GOT3 (cell line): ENCODE measurements around the gene MYMX.

Source experiments
- DNase-seq: peaks from one replicate; lab custom pipeline; 2025; ENCODE audit warnings: mixed read lengths; lab: John Stamatoyannopoulos, UW

The MYMX gene

GRCh38 chr6:44250718-44251123 is 34.0 kb downstream of the MYMX start:
- DNase-seq, result no peak

DNA sequence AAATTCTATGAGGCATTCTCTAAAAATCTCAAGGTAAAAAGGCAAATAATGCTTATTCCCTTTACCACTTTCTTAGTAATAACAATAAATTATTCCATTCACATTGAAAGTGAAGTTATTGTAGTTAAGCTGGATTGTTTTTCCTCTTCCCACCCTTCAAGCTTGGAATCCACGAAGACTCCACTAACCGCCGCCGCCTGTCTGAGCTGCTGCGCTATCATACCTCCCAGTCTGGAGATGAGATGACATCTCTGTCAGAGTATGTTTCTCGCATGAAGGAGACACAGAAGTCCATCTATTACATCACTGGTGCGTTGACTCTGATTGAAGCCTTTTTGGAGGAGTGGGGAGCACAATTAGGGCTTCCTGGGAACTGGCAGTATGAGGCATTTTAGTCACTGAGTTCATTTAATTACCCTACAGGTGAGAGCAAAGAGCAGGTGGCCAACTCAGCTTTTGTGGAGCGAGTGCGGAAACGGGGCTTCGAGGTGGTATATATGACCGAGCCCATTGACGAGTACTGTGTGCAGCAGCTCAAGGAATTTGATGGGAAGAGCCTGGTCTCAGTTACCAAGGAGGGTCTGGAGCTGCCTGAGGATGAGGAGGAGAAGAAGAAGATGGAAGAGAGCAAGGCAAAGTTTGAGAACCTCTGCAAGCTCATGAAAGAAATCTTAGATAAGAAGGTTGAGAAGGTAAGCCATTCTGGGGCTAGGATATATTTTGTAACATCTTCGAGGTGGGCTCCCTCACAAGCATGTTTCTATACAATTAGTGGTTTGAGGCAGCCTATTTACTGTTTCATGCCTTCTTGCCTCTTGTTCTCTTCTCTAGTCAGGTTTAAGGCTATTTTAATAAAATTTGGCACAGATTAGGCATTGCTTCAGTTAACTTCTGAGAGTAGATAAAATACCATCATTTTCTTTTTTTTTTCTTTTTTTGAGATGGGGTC is 35.1 kb downstream of the MYMX start:
- DNase-seq, result no peak

DNA sequence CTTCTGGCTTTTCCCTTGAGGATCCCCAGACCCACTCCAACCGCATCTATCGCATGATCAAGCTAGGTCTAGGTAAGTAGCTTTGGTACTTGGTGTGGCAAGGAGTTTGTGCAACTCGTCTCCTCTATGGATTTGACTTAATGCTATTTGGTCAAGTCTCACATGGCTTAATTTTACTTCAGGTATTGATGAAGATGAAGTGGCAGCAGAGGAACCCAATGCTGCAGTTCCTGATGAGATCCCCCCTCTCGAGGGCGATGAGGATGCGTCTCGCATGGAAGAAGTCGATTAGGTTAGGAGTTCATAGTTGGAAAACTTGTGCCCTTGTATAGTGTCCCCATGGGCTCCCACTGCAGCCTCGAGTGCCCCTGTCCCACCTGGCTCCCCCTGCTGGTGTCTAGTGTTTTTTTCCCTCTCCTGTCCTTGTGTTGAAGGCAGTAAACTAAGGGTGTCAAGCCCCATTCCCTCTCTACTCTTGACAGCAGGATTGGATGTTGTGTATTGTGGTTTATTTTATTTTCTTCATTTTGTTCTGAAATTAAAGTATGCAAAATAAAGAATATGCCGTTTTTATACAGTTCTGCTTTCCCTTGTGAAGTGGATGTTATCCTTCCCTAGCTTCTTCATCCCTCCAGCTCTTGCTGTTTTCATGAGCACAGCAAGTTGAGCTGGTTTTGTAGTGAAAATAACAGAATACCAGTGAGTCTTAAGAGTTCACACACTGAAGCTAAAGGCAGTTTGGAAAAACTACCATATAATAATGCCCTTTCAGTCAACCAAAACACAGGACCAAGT is 36.8 kb downstream of the MYMX start:
- DNase-seq, result peak; percentile 17

DNA sequence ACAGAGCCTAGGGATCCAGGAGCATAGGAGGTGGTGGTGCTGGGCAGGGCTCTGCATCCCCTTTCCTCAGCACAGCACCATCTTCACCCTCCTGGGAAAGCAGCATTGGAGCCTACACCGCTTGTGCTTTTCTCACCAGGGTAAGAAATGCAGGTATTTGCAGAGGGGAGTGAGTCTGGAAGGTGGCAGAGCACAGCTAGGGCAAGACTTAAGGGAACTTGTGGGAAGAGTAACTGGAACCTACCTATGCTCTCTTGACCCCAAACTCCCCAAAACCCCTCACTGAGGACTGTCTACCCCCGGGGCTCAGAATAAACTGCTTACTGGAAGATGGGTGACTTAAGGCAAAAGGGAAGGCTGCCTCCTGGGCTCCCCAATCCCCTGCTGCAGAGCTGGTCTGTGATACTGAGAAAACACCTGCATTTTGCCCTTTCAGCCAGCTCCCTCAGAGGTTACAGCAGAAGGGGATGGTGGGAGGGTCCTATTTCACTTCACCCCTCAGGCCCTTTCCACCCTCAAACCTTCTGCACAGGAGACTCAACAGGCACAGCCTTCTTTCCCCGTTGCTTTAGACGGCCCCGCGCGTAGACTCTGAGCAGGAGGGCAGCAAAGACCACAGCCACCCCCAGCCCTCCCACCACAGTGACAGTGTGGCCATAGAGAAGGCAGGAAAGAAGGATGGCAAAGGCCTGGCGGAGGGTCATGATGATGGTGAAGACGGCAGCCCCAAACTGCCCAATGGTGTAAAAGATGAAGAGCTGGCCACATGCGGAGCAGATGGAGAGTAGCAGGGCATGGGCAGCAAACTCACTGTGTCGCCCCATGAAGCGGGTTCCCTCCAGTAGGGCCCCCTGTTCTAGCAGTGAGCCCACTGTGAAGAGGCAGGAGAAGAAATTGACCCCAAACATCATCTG is 37.7 kb downstream of the MYMX start:
- DNase-seq, result no peak

- no peak for DNase-seq
These were observed 38.5 kb downstream of the MYMX start for GRCh38 chr6:44255105-44255808.

GRCh38 chr6:44255871-44256774 is 39.4 kb downstream of the MYMX start:
- no peak for DNase-seq

DNA sequence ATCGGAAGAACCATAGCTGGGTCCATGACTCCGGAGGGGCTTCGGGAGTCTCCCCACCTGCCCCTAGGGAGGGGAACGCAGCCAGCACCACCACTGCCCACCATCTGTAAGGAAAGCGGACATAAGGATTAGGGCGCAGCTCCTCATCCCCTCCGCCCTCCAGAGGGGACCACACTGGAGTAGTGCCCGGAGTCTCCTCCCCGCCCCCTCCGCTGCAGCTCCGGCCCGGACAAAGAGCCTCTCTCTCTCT is 40.0 kb downstream of the MYMX start:
- no peak for DNase-seq

DNA sequence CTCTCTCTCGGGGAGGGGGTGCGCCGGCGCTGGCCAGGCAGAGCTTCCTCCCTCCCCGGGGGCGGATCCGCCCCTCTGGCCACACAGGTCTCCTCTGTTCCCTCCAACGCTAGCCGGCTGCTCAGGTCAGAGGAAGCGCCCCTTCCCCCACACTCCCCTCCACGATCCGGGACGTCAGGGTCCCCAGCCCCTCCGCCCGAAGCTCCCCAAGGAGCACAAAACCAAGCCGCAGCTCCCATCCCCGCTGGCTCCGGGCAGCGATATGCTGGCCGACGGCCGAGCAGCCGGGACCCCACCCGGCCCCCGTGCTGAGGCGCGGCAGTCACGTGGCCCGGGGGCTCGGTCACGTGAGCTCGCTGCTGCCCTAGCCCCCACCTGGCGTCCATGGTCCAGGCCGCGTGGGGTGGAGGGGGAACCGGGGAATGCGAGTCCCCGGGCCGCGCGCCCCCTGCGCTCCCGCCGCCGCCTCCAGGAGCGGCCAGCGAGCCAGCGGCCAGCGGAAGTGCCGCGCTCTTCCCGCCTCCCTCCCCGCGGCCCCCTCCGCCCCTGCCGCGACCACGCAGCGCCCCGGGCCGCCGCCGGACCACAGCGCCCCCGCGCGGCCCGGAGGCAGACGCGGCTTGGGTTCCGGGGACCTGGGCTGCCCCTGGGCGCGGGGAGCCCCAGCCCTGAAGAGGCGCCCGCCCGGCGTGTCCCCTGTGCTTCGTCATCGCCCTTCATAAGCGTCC is 40.5 kb downstream of the MYMX start, which contains the start of gene SLC35B2:
TSS of gene SLC35B2 (minus strand) at position 504 of the 728 bp plus-strand sequence. CDS start at position 386, 118 bp downstream.
- peak; percentile 33 for DNase-seq

DNA sequence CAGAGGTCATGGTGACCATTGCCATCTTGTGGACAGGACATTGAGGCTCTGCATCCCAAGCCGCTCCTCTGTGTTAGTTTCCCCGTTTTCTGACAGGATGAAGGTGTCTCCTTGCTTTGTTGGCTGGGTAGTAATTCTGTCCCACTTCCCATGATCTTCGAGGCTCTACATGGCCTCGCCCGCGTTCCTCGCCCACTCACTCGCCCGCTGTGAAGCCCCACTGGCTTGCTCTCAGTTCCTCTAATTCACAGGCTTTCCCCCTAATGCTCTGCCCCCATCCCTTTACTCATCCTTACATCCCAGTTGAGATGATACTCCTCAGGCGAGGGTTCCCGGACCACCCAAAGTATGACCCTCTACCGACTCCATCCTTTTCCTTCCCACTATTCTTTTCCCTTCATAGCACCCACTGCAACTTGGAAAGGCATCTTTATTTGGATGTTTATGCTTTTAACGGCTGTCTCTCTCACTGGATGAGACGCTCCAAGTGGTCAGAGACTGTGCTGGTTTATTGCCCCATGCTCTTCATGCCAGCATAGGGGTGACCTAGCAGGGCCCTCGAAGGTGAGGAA is 41.1 kb downstream of the MYMX start:
- DNase-seq, result no peak

DNA sequence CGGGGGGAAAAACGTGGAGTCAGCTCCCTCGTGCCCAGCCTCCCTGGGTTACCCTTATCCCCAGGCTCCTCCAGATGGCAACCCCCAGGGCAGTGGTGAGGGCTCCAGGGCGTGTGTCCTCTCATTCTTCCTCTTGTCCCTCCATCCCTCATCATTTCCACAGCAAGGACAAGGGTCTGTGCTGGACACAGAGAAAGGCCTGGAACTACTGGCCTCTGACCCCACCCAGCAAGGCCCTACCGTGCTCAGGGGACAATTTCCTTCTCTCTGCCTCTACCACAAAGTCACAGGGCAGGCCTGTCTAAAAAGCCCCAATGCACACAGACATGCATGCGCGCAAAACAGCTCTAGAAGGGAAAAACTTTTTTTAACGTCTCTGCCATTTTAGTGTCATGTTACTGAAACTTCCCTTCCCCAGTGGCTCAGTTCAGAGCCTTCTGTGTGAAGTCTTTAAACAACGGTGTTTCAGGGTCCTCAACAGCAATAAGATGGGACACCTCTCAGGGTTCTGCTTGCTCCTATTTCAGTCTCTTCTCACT is 41.7 kb downstream of the MYMX start:
- no peak for DNase-seq

- DNase-seq, result no peak
These were observed 42.2 kb downstream of the MYMX start for GRCh38 chr6:44258921-44259320.

GRCh38 chr6:44260011-44260410 is 43.3 kb downstream of the MYMX start:
- no peak for DNase-seq

GRCh38 chr6:44260451-44261297 is 43.9 kb downstream of the MYMX start:
- DNase-seq, result no peak

DNA sequence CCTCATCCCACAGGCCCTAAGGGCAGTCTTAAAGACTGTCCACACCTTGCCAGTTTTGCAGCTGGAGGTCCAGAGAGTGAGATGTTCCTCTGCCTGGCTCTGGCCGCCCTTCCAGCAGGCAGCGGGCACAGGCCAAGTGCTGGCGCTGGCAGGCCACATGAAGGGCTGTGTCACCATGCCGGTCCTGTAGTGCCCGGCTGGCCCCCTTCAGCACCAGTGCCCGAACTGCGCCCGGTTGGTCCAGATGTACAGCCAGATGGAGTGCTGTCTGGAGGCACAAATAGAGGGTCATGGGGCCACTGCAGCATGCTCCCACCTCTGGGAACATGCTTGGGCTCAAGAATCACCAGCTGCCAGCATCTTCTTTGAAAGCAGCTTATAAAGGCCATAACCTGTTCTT is 44.9 kb downstream of the MYMX start:
- DNase-seq, result no peak

- no peak for DNase-seq
These were observed 46.0 kb downstream of the MYMX start for GRCh38 chr6:44262467-44263353.

DNA sequence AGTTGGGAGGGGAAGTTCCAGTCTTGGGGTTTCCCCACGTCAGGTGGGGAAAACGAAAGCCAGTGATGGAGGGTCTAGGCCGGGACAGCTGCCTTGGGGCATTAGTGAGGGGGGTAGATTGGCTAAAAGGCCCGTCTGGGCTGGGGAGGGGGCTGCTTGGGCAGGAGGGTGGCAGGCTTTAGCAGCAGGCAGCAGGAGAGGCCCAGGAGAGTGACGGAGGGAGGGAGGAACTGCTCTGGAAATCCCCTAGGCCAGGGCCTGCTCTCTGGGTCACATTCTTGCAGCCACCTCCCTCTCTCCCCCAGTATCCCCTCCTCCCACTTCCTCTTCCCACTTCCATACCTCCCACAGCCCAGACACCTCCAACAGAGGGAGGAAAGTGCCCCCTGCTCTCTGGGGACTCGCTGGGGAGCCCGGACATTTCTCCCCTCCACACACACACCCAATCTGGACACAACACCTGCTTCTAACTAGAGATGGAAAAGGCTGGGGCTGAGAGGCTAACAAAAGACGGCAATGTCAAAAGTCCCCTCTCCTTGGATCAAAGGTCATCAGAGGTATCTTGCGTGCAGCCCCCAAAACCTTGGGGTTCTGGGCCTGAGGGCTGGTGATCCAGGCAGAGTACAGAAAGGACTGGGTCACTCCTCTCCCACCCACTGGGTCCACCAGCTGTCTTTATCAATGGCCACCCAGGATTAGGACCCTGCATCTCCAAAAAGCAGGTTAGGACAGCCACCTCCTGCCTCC is 46.8 kb downstream of the MYMX start:
- no peak for DNase-seq
